Ovary (tissue), 3 donors: Measurements from ENCODE around the gene SLC12A3.

Source experiments
- CTCF ChIP-seq, 3 donors: fragments of 450-650 bp in 2 of 3; fragments of 200-600 bp in 1 of 3; IDR thresholded peaks; one replicate each; pipeline versions ENCODE4 v1.5.1 to v1.8.0; 2016 to 2022; ENCODE audit warnings: antibody characterized with exemption in 3 of 3, mild to moderate bottlenecking in 1 of 3
- POLR2A ChIP-seq: fragments of 450-650 bp; IDR thresholded peaks from one replicate; pipeline ENCODE4 v1.6.1; 2017; ENCODE audit warnings: antibody characterized with exemption, mild to moderate bottlenecking, moderate library complexity
- donor health status: DM: no; HTN: no; CAD: no.

GRCh38 chr16:56918467-56919012, 53.5 kb downstream of the SLC12A3 start:
- TF ChIP-seq POLR2A (no peak), CTCF (IDR thresholded peaks at IDR 0.05) (no peak)
